OCI-M2 (cell line): Measurements from ENCODE around the gene C1QTNF1.
"Not testable (repeated sequence)": the region's sequence is repeated elsewhere in the genome, so short reads cannot be mapped to it uniquely, and the experiment has no call there.

Experiments
- DNase-seq: peaks from one replicate; lab custom pipeline; 2025; ENCODE audit not compliant: unreplicated experiment; lab: John Stamatoyannopoulos, UW

Gene C1QTNF1

DNA sequence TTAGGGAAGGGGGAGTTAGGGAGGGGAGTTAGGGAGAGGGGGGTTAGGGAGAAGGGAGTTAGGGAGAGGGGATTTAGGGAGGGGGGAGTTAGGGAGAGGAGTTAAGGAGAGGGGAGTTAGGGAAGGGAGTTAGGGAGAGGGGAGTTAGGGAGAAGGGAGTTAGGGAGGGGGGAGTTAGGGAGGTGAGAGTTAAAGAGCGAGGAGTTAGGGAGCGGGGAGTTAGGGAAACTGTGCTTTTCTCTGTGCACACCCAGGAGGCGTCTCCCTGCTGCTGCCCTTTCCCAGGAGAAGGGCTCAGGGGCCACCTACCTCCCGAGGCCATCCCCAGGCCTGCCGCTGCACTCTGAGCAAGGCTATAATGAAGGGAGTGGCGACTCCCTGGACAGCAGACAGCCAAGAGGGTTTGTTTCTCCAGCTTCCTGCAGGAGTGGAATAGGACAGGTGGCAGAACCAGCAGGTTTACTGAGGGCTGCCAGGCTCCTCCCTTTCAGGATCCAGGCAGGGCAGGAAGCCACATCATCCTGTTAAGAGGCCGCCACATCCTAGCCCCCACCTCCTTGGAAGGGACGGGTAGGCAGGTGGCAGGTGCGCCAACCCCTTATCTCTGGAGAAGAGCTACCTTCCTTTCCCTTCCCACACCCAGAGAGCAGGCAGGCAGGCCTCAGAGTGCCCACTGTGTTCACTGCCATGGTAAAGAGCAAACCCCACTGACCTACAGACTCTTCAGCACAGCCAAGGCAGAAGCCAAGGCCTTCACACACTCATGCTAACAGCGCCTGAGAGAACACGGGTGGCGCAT is 18.7 kb upstream of the C1QTNF1 start:
- DNase-seq: no peak

DNA sequence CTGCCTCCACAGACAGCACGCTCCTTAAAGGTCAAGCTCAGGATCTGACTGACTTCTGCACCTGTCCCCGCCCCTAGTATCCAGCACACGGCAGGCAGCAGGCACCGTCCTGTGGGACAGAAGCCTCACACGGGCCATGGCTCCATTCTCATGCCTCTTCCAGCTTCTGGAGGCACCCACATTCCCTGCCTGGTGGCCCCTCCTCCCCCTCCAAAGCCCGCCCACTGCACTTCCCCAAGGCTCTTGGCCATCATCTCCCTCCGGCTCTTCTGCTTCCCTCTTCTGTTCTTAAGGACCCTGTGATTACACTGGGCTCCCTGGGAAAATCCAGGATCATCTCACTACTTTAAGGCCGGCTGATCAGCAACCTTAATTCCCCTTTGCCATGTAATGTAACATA is 17.9 kb upstream of the C1QTNF1 start:
- DNase-seq: no peak

DNA sequence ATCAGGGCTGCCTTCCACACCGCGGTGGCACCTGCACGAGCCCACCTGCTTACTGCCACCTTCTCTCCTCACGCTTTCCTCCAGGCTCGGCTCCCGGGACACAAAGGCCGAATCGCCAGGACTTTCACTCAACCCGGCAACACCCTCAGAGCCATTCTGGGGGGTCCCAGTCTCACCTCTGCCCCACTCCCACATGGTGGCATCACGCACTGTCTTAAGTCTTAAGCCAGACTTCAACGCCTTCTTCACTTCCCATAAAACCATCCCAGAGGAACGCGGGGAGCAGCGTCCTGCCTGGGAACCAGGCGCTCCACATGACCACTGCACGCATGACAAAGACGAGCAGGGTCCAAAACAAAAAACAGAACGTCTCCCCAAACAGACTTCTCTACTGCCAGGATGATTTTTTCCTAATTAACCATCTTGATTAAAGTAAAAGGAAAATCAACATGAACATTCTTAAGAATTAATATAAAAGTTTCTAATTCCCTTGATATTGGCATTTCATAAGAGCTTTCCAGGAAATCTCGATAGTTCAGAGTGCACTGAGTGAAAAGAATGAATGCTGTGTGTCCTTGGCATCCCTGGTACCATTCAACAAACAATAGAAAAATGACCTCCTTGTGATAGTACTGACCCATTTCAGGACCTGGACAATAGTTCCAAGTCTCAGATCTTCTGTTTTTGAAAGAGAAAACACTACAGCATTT is 17.0 kb upstream of the C1QTNF1 start:
- no peak for DNase-seq

DNA sequence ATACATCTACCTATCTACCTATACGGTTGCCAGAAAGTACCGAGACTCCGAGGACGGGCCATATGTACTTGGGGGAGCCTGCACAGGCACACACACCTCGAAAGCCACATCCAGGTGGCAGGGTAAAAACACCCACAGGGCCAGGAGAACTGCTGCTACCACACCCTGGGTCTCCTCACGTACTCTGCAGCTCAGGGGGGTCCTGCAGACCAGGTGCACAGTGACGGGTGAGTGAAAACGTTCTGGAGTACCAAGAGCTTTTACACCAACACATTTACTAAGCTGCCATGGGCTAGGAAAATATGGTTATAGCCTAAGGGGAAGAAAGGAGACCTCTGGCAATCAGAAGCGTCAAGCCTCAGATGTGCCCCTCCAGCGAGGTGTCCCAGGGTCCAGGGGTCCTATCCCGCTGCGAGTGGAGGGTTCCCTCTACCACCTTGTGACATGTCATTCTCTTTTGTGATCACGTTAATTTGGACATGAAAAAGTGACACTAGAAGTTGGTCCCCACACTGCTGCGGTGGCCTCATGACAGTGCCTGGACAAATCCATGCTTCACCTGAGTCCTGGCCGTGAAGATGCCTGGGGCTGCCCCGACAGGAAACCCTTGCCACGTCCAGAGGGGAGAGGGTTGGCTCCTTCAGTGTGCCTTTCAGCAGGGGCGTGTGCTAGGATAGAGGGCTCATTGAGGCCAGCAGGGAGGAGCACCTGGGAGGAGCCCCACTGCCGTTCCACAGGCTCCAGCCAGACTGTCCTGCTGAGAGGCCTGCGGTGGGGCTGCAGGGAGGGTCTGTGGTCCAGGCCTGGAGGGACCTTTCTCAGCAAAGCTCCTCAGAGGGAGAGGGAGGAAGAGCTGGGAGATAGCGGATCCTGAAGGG is 16.2 kb upstream of the C1QTNF1 start:
- no peak for DNase-seq

DNA sequence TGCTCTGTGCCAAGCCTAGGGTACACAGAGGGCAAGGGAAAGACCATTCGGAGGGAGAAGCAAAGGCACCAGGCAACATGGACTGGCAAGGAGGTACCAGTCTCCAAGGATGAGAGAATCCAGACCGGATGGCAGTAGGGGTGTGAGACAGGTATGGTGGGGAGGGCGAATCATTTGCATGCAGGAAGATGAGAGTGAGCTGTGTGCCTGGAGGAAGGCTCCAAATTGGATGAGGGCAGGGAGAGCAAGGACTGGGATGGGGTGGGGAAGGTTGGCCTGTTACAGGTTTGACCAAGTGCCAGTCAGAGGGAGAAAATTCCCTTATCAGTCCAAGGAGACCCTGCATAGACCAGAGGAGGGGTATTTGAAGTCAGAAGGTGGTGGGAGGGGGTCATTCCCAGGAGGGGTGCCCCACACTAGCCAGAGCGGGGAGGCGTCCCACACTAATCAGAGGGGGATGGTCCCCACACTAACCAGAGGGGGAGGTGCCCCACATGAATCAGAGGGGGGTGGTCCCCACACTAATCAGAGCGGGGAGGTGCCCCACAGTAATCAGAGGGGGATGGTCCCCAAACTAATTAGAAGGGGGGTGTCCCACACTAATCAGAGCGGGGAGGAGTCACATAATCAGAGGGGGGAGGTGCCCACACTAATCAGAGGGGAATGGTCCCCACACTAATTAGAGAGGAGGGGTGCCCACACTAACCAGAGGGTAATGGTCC is 15.1 kb upstream of the C1QTNF1 start:
- no peak for DNase-seq

DNA sequence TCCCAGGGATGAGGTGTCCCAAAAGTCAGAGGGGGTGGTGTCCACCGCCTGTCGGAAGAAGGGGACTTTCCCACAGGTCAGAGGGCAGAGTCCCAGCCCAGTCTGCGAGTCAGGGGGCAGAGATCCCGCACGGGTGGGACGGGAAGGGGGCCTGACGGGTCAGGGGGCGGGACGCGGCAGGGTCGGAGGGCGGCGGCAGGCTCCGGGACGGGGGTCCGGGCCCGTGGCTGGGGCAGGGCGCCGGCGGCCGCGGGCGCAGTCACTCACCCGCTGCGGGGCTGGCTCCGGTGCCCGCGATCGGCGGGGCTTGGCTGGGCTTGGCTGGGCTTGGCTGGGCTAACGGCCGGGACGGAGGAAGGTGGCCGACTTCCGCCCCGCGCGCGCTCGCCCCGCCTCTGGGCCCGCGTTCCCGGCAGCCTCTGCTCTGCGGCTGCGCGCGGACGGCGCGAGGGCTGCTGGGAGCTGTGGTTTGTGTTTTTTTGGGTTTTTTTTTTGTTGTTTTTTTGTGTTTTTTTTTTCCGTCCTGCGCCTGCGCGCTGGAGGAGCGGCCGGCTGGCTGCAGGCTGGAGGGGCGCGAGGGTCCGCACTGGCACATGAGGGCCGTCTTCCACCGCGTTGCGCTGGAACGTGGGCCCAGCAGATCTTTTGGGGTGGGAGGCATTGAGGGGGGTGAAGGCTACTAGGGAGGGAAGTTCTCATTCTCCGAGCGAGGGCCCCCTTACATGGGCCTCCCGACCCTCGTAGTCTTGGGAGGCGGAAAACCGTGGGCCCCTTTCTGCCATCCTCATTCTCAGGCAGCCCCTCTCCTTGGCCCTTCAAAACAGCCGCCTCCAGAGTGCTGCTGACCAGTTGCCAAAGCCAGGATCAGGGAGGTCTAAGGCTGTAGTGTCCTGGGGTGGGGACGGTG is 14.3 kb upstream of the C1QTNF1 start, which contains the start of gene CANT1:
Gene CANT1 (minus strand): TSS at position 368 of the 907 bp plus-strand sequence. CDS start 12,142 bp downstream, outside the sequence.
- DNase-seq: no peak

DNA sequence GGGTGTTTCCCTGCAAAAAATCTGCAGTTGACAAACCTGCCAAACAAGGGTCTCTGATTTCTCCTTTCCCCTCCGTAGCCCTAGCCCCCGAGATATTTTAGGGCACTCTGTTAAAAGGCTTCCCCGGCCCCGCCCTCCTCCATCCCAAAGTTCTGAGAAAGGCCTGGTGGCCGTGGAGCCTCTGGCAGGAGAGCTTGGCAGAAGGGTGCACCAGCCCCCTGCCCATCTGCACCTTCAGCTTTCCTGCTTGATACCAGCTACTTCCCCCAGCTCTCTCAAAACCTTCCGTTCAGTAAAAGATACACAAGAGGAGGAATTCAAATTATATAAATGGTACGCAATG is 13.7 kb upstream of the C1QTNF1 start:
- DNase-seq: no peak

DNA sequence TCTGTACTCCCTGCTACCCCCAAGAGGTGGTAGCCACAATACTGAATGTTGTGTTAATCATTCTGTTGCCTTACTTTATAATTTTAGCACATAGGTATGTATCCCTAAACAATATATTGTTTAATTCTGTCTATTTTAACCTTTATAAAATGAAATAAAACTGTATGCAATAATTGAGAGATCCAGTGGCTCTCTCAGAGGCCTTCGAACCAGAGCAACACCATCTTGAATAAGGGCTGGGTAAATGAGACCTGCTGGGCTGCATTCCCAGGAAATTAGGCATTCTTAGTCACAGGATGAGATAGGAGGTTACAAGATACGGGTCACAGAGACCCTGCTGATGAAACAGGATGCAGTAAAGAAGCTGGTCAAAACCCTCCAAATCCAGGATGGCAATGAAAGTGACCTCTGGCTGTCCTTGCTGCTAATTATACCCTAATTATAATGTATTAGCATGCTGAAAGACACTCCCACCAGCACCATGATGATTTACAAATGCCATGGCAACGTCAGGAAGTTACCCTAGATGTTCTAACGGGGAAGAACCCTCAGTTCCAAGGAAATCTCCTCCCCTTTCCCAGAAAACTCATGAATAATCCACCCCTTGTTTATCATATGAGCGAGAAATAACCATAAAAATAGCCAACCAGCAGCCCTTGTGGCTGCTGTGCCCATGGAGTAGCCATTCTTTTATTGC is 12.4 kb upstream of the C1QTNF1 start:
- DNase-seq: no peak

DNA sequence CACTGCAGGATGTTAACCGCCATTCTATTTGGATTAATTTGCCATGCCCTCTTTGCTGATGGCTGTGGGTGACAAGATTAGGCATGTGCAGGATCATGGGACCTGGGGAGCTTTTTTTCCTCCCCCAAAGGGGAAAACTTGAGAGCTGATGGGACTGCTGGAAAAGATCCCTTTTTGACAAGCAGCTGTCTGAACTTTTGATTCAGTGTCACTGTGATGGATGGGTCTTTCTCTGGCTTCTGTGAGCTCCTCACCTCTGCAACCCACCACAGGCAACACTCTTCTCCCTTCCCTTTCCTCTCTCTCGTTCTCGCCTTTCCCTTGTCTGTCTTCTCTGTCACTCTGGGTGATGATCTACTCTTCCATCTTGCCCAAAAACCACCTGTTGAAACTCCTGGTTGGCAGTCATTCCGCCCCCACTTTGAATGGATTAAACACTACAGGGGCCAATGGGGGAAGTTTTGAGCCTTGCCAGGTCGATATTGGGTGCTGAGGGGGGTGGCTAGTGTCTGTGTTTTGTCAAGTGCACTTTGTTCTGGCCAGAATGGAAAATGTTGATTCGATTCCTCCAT is 11.3 kb upstream of the C1QTNF1 start:
- no peak for DNase-seq

DNA sequence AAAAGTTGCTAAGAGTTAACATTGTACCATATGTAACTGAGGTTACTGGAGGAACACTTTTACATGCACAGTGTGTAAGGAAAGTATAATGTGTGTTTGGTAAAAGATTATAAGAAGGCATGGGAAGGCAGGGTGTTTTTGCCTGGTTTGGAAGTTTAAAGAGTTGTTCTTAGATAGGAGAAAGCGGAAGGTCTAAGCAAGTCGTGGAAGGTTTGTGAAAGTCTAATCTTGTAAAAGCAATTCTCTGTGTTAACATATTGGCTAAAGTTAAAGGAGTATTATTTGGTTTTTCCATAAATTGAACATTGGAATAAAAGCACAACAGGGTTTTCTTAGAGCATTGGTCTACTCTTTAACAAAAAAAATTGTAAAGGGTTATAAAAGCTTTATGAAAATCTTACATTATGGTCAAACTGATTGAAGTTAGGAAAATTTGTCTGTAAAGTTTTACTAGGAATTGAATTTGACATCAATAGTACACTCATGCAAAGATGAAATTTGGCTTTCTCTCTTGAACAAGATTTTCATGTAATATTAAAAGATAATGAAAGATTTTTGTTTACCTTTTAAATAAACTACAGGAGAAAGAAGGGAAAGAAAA is 9.7 kb upstream of the C1QTNF1 start:
- DNase-seq: no peak

DNA sequence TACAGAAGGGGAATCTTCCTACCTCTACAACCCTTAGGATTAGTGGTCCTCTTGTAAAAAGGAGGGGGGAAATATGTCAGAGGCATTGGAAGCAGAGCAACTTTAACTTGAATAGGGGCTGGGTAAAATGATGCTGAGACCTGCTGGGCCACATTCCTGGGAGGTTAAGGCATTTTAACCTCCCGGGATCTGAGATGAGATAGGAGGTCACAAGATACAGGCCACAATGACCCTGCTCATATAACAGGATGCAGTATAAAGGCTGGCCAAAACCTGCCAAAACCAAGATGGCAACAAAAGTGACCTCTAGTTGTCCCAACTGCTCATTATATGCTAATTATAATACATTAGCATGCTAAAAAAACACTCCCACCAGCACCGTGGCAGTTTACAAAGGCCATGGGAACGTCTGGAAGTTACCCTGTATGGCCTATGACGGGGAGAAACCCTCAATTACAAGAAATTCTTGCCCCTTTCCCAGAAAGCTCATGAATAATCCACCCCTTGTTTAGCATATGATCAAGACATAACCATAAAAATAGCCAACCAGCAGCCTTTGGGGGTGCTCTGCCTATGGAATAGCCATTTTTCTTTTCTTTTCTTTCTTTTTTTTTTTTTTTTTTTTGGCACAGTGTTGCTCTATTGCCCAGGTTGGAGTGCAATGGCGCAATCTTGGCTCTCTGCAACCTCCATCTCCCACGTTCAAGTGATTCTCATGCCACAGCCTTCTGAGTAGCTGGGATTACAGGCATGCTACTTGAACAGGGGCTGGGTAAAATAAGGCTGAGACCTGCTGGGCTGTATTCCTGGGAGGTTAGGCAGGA is 6.2 kb upstream of the C1QTNF1 start:
- no peak for DNase-seq

DNA sequence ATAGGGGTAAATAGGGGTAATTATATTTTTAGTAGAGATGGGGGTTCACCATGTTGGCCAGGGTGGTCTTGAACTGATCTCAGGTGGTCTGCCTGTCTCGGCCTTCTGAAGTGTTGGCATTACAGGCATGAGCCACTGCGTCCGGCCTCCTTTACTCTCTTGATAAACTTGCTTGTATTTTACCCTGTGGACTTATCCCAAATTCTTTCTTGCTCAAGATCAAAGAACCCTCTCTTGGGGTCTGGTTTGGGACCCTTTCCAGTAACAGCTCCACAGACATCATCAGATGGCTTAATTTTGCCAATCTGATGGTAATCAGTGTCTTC is 5.6 kb upstream of the C1QTNF1 start:
- DNase-seq: no peak

DNA sequence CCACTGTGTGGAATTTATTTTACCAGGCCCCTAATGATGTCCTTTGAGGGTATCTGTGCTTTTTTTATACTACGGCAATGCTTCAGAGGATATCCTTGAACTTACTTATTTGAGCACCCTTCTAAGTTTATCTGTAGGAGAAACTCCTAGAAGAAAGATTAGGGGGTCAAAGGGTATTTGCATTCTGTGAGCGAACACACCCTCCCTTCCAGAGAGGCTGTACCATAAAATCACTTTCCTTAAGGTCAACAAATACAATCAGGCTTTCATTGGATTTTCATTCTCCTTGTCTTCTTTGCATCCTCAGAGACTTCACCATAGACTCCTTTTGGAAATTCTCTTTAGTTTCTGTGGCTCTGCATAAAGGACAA is 4.7 kb upstream of the C1QTNF1 start:
- DNase-seq: no peak

DNA sequence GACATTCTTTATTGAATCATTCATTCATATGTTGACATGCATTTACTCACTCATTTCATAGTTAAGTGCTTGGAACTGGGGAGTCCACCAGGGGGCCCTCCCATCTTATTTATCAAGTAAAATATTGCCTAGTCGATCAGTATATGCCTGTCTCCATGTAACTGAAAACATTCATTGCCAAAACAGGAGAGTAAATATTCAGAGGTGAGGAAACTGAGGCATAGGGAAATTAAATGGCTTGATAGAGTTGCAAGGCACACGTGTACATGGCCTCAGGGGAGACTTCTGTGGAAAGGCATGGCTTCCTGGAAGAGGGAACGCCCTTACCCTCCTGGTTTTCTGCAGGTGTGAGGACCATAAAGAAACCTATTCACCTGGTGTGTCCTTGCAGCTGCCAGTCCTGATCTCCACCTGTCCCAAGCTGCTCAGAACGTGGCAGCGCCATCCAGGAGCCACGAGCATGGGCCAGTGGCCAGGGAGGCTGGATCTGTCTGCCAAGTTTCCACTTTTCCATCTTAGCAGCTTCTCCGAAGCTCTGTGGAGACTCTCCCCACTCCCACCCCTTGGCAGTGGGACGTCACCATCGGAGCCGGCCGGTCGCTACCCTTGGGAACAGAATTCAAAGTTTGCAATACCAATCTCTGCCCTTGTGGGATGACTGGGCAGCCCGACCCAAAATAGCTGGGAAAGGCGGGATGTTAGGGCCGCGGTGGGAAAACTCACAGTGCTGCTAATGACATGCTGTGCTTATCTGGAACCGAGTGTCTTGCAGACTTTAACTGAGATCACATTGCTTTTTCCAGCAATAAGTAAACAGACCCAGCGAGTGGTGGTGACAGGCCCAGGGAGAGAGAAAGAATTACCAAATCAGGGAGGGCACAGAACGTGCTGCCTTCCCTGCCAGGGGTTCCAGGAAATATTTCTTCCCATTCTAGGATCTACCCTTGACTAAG is 4.1 kb upstream of the C1QTNF1 start:
- DNase-seq: no peak

DNA sequence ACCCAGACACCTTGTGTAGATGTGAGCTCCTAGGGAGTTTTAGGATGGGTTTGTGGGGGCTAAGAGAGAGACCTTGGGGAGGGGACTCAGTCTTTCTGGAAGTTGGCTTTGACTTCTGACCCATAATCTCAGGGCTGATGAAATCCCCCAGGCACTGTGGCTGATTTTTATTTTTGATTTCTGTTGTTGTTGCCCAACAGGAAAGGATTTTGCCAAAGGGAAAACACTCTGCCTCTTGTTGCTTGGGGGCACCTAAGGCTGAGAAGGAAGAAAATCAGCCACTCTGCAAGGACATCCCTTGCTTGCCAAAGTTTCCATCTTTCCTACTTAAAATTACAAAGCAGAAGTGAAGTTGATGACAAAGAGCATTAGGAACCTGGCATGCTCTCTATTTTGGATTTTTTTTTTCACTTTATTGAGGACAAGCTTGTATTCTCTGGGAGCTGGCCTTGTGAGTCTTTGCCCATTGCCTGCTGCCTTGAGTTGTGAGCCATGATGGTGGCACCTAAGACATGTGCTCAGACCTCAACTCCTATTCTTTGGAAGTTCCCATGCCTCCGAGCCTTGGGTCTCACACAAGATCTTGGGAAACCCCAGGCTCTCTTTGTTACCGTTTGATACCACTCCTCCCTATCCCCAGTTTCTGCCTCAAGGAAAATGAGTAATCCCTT is 3.2 kb upstream of the C1QTNF1 start:
- no peak for DNase-seq

DNA sequence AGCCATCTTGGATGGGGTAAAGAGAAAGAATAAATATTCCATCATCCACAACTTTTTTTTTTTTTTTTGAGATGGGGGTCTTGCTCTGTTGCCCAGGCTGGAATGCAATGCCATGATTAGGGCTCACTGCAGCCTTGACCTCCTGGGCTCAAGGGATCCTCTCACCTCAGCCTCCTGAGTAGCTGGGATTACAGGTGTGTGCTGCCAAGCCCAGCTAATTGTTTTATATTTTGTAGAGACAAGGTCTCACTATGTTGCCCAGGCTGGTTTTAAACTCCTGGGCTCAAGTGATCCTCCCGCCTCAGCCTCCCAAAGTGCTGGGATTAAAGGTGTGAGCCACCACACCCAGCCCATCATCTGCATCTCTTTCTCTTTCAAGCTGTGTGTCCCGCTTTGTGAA is 2.0 kb upstream of the C1QTNF1 start:
- not testable (repeated sequence) for DNase-seq
